ENCODE results near the gene ZBED6. TPM values are rescaled to one million over a fixed set of nuclear protein-coding genes. Genes with fewer than 3 reads are reported as not detected.

Gene ZBED6
- total and polyA plus RNA-seq, 10 of the 15 experiments (the other 5 are each of a cell fraction or from before 2014, with no cell fraction given): 0.13 to 15.9 (median 4.8) TPM

DNA sequence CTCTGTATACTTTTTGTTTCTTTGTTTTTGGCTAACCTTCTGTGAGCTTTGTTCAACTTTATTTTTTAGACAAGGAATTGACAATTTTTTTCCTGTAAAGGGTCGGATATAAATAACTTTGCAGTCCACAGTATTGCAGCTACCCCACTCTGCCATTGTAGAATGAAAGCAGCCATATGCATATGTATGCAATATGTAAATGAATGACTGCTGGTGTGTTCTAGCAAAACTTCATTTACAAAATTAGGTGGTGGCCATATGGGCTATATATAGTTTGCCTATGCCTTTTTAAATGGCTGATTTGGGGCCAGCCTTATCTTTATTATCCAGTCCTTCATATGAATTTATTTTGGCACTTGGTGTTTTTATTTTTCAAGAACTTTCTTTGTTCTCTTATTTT lies 48.0 kb downstream of the ZBED6 start:
- no peak overlapping the region for H2AFZ ChIP-seq (ENCODE audit: control insufficient read depth, low read depth, low read length)
- intact Hi-C loops (cut with micrococcal nuclease; ENCODE audit: unreplicated experiment): no loop called here
- ChIA-PET POLR2A (no interaction called here), SMC1A (ENCODE audit: uncharacterized antibody, unreplicated experiment) (interaction anchor here (1.0 kb wide), 1 partner anchor 41 kb away, joined by 3 read pairs; no protein-coding TSS in a partner anchor), RAD21 (ENCODE audit: unreplicated experiment) (no interaction called here), CTCF (interaction anchor here (1.3 kb wide), 1 partner anchor 25 kb away, joined by 3 read pairs; no protein-coding TSS in a partner anchor)
- H4K20me1 ChIP-seq (ENCODE audit: control insufficient read depth, insufficient read depth): no peaks in the 10 kb centered on the region
- 100% methylated on average over 1 of the region's 1 CpG for whole genome bisulfite sequencing (ENCODE audit: insufficient coverage, insufficient replicate concordance, low lambda C conversion rate, missing lambda C conversion rate)
- H3K27ac ChIP-seq (ENCODE audit: control insufficient read depth, insufficient read depth): no peak overlapping the region
- H3K4me1 ChIP-seq (ENCODE audit: control insufficient read depth, insufficient read depth, low read length): no peaks in the 10 kb centered on the region
- no peaks in the 10 kb centered on the region for H3K9me3 ChIP-seq (replicated peaks; ENCODE audit: control insufficient read depth, insufficient read depth, low read length)
- H3K4me2 ChIP-seq (ENCODE audit: control insufficient read depth, insufficient read depth): no peak overlapping the region
- peaks cover 1 to 15% of the 10 kb centered on the region in 2 experiments for H3K36me3 ChIP-seq (ENCODE audit: control insufficient read depth in 2 of 2, insufficient read depth in 2 of 2, low read length in 1 of 2)
- TF ChIP-seq TCF3 (IDR thresholded peaks at IDR 0.05; ENCODE audit: borderline replicate concordance, insufficient read depth, low read depth, low read length) (no peak), ZNF207 (IDR thresholded peaks at IDR 0.05; ENCODE audit: borderline replicate concordance) (no peak)
- TF ChIP-seq, protein P1, sequence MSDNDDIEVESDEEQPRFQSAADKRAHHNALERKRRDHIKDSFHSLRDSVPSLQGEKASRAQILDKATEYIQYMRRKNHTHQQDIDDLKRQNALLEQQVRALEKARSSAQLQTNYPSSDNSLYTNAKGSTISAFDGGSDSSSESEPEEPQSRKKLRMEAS (IDR thresholded peaks at IDR 0.05; ENCODE audit: low read depth, low read length): no peak
- no peak overlapping the region for H3K9ac ChIP-seq (ENCODE audit: control insufficient read depth, insufficient read depth, low read length)
- no peak overlapping the region for H3K4me3 ChIP-seq
- no peaks in the 10 kb centered on the region for H3K79me2 ChIP-seq (ENCODE audit: control insufficient read depth, insufficient read depth, low read length)
- ATAC-seq (no peak), DNase-seq (ENCODE audit: low read depth, low spot score) (no peak), FAIRE-seq (no peak)
- in situ Hi-C loops (cut with MboI): no loop called here
- BruUV-seq (replicated peaks): no TSS peak
- H3K27me3 ChIP-seq (replicated peaks in 1 of 2; ENCODE audit: control insufficient read depth in 2 of 2, insufficient read depth in 2 of 2, low read length in 1 of 2): no peaks in the 10 kb centered on the region

Small RNA genes within 50 kb of the gene (small RNA-seq; reads per million reads assigned to genes)
- 0.51 reads per million, percentile 9 among the genes with 10 or more reads in this experiment for gene ZC3H11A

Other genes with a start within 250 kb of the ZBED6 start
- 4.6 and 5.5 TPM in 2 replicates for gene ATP2B4, start 168.8 kb upstream of the ZBED6 start, total RNA-seq (2014; rRNA removed)
- 5.5 and 5.7 TPM in 2 replicates for gene ATP2B4, start 168.8 kb upstream of the ZBED6 start, total RNA-seq (2014; rRNA removed; fragmentation: Illumina TruSeq; extraction: Trizol)
- gene ATP2B4, start 168.8 kb upstream of the ZBED6 start, total RNA-seq (2021): 7.1 and 7.6 TPM in 2 replicates
- 2.5 and 3.0 TPM in 2 replicates for gene ATP2B4, start 168.8 kb upstream of the ZBED6 start, polyA plus RNA-seq (2011; rRNA removed)
- 8.4 and 10.0 TPM in 2 replicates for gene ATP2B4, start 168.8 kb upstream of the ZBED6 start, polyA plus RNA-seq (2014; fragmentation: Illumina TruSeq; extraction: Trizol)
- gene ATP2B4, start 168.8 kb upstream of the ZBED6 start, polyA plus RNA-seq (2014; fragmentation: Nextera tagmentation; extraction: Ambion mirVana): 1 to 10 TPM; 2.3 to 2.6 TPM
- gene ATP2B4, start 168.8 kb upstream of the ZBED6 start, polyA plus RNA-seq (2014; rRNA removed): 5.5 and 6.3 TPM in 2 replicates
- 1 to 10 TPM; 2.0 to 2.5 TPM for gene ATP2B4, start 168.8 kb upstream of the ZBED6 start, polyA plus RNA-seq (2016; fragmentation: Nextera tagmentation; extraction: Ambion mirVana)
- 10.9 and 11.1 TPM in 2 replicates for gene LAX1, start 30.4 kb upstream of the ZBED6 start, total RNA-seq (2014; rRNA removed)
- 13.5 and 14.5 TPM in 2 replicates for gene LAX1, start 30.4 kb upstream of the ZBED6 start, total RNA-seq (2014; rRNA removed; fragmentation: Illumina TruSeq; extraction: Trizol)
- gene LAX1, start 30.4 kb upstream of the ZBED6 start, total RNA-seq (2021): 9.7 and 11.6 TPM in 2 replicates
- 2.0 and 2.1 TPM in 2 replicates for gene LAX1, start 30.4 kb upstream of the ZBED6 start, polyA plus RNA-seq (2011; rRNA removed)
- gene LAX1, start 30.4 kb upstream of the ZBED6 start, polyA plus RNA-seq (2014; fragmentation: Illumina TruSeq; extraction: Trizol): 14.6 and 15.0 TPM in 2 replicates
- 1 to 10 TPM; 5.2 to 6.9 TPM for gene LAX1, start 30.4 kb upstream of the ZBED6 start, polyA plus RNA-seq (2014; fragmentation: Nextera tagmentation; extraction: Ambion mirVana)
- gene LAX1, start 30.4 kb upstream of the ZBED6 start, polyA plus RNA-seq (2014; rRNA removed): 9.9 and 10.9 TPM in 2 replicates
- 1 to 10 TPM; 6.6 to 8.0 TPM for gene LAX1, start 30.4 kb upstream of the ZBED6 start, polyA plus RNA-seq (2016; fragmentation: Nextera tagmentation; extraction: Ambion mirVana)
- gene ZC3H11A, start within 50 bp of the ZBED6 start, total RNA-seq (2014; rRNA removed): 61.2 and 70.2 TPM in 2 replicates
- 69.9 and 75.5 TPM in 2 replicates for gene ZC3H11A, start within 50 bp of the ZBED6 start, total RNA-seq (2014; rRNA removed; fragmentation: Illumina TruSeq; extraction: Trizol)
- gene ZC3H11A, start within 50 bp of the ZBED6 start, total RNA-seq (2021): 59.2 and 60.4 TPM in 2 replicates
- gene ZC3H11A, start within 50 bp of the ZBED6 start, polyA plus RNA-seq (2011; rRNA removed): 123 and 175 TPM in 2 replicates
- 88.2 and 93.7 TPM in 2 replicates for gene ZC3H11A, start within 50 bp of the ZBED6 start, polyA plus RNA-seq (2014; fragmentation: Illumina TruSeq; extraction: Trizol)
- 10 to 100 TPM; 21.1 to 22.7 TPM for gene ZC3H11A, start within 50 bp of the ZBED6 start, polyA plus RNA-seq (2014; fragmentation: Nextera tagmentation; extraction: Ambion mirVana)
- gene ZC3H11A, start within 50 bp of the ZBED6 start, polyA plus RNA-seq (2014; rRNA removed): 54.7 and 62.4 TPM in 2 replicates
- 10 to 100 TPM; 43.6 to 45.4 TPM for gene ZC3H11A, start within 50 bp of the ZBED6 start, polyA plus RNA-seq (2016; fragmentation: Nextera tagmentation; extraction: Ambion mirVana)
- 109 and 122 TPM in 2 replicates for gene SNRPE, start 66.0 kb downstream of the ZBED6 start, total RNA-seq (2014; rRNA removed)
- gene SNRPE, start 66.0 kb downstream of the ZBED6 start, total RNA-seq (2014; rRNA removed; fragmentation: Illumina TruSeq; extraction: Trizol): 189 and 196 TPM in 2 replicates
- 262 and 287 TPM in 2 replicates for gene SNRPE, start 66.0 kb downstream of the ZBED6 start, total RNA-seq (2021)
- gene SNRPE, start 66.0 kb downstream of the ZBED6 start, polyA plus RNA-seq (2011; rRNA removed): 370 and 615 TPM in 2 replicates
- gene SNRPE, start 66.0 kb downstream of the ZBED6 start, polyA plus RNA-seq (2014; fragmentation: Illumina TruSeq; extraction: Trizol): 256 and 261 TPM in 2 replicates
- 1,000 to 10,000 TPM; 1,331 to 1,384 TPM for gene SNRPE, start 66.0 kb downstream of the ZBED6 start, polyA plus RNA-seq (2014; fragmentation: Nextera tagmentation; extraction: Ambion mirVana)
- gene SNRPE, start 66.0 kb downstream of the ZBED6 start, polyA plus RNA-seq (2014; rRNA removed): 167 and 192 TPM in 2 replicates
- gene SNRPE, start 66.0 kb downstream of the ZBED6 start, polyA plus RNA-seq (2016; fragmentation: Nextera tagmentation; extraction: Ambion mirVana): 1,000 to 10,000 TPM in 1 of 2 experiments, 100 to 1,000 TPM in 1; 959 to 1,046 TPM